KMS-11 (cell line): ENCODE measurements around the gene FMR1.

Experiments used
- H2AFZ ChIP-seq: fragments of 200-600 bp; sonication (generic); 2 replicates; pipeline ENCODE4 v1.6.1; 2016; ENCODE audit warnings: antibody characterized with exemption, mixed run types, low read depth
- H3K27ac ChIP-seq: fragments of 200-600 bp; sonication (generic); 2 replicates; pipeline ENCODE4 v1.6.1; 2016; ENCODE audit warnings: mild to moderate bottlenecking, mixed run types
- H3K27me3 ChIP-seq: fragments of 200-600 bp; sonication (generic); 2 replicates; pipeline ENCODE4 v1.6.1; 2017; ENCODE audit warnings: mild to moderate bottlenecking, low read depth, mixed run types, moderate library complexity; ENCODE audit not compliant: insufficient read depth
- H3K36me3 ChIP-seq: fragments of 200-600 bp; sonication (generic); 2 replicates; pipeline ENCODE4 v1.6.1; 2017; ENCODE audit warnings: mild to moderate bottlenecking, mixed run types; ENCODE audit not compliant: insufficient read depth
- H3K4me1 ChIP-seq: fragments of 200-600 bp; sonication (generic); 2 replicates; pipeline ENCODE4 v1.6.1; 2016; ENCODE audit warnings: mild to moderate bottlenecking, low read depth, mixed run types; ENCODE audit not compliant: poor library complexity, severe bottlenecking
- H3K4me2 ChIP-seq: fragments of 200-600 bp; sonication (generic); 2 replicates; pipeline ENCODE4 v1.7.0; 2016; ENCODE audit warnings: mild to moderate bottlenecking, mixed run types
- H3K4me3 ChIP-seq: fragments of 200-600 bp; sonication (generic); IDR thresholded peaks from 2 replicates; pipeline ENCODE4 v1.6.1; 2017; ENCODE audit warnings: low read depth, low read length, mixed read lengths; ENCODE audit not compliant: insufficient read depth
- H3K79me2 ChIP-seq: fragments of 200-600 bp; sonication (generic); 2 replicates; pipeline ENCODE4 v1.6.1; 2016; ENCODE audit warnings: low read depth, mixed run types; ENCODE audit not compliant: insufficient read depth
- H3K9ac ChIP-seq: fragments of 200-600 bp; sonication (generic); 2 replicates; pipeline ENCODE4 v1.6.1; 2016; ENCODE audit warnings: mild to moderate bottlenecking, mixed run types
- H4K20me1 ChIP-seq: fragments of 200-600 bp; sonication (generic); 2 replicates; pipeline ENCODE4 v1.6.1; 2016; ENCODE audit warnings: mild to moderate bottlenecking, mixed run types; ENCODE audit not compliant: insufficient read depth
- TF ChIP-seq, protein P1 (sequence below): fragments of 200-600 bp; sonication (generic); conservative IDR thresholded peaks from 2 replicates; pipeline ENCODE4 v1.6.1; 2017; ENCODE audit warnings: low read depth, mild to moderate bottlenecking, antibody characterized with exemption, low read length, moderate library complexity, mixed read lengths

The FMR1 gene

DNA sequence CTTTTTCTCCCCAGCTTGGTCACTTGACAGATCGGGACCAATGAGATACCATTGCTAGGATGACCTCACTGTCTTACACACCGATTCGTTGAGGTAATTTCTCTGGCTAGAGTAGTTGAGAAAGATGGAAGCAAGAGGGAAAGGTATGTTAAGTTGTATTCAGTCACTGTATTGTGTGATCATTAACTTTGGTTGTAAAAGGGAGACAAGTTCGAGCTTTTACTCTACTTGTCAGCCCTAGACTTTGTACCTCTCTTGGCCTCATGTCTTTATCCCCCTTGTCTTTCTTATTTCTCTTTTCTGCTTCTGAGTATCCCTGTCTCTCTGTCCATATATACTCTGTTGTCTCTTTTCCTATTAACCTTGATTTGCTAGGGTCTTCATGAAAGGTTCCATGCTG lies 15.5 kb downstream of the FMR1 start:
- H3K4me3 ChIP-seq = no peak overlapping the region
- H4K20me1 ChIP-seq = no peaks in the 10 kb centered on the region
- H3K27ac ChIP-seq = no peak overlapping the region
- H2AFZ ChIP-seq = no peak overlapping the region
- no peak overlapping the region for H3K9ac ChIP-seq
- TF ChIP-seq, protein P1, sequence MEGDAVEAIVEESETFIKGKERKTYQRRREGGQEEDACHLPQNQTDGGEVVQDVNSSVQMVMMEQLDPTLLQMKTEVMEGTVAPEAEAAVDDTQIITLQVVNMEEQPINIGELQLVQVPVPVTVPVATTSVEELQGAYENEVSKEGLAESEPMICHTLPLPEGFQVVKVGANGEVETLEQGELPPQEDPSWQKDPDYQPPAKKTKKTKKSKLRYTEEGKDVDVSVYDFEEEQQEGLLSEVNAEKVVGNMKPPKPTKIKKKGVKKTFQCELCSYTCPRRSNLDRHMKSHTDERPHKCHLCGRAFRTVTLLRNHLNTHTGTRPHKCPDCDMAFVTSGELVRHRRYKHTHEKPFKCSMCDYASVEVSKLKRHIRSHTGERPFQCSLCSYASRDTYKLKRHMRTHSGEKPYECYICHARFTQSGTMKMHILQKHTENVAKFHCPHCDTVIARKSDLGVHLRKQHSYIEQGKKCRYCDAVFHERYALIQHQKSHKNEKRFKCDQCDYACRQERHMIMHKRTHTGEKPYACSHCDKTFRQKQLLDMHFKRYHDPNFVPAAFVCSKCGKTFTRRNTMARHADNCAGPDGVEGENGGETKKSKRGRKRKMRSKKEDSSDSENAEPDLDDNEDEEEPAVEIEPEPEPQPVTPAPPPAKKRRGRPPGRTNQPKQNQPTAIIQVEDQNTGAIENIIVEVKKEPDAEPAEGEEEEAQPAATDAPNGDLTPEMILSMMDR = no peak
- no peaks in the 10 kb centered on the region for H3K4me1 ChIP-seq
- H3K27me3 ChIP-seq = no peaks in the 10 kb centered on the region
- no peaks in the 10 kb centered on the region for H3K36me3 ChIP-seq
- no peak overlapping the region for H3K4me2 ChIP-seq
- H3K79me2 ChIP-seq = no peaks in the 10 kb centered on the region

GRCh38 chrX:147933815-147934214 lies 22.1 kb downstream of the FMR1 start:
- Histone ChIP-seq H3K79me2 (no peaks in the 10 kb centered on the region), H3K4me3 (no peak overlapping the region), H3K4me1 (no peaks in the 10 kb centered on the region), H3K4me2 (no peak overlapping the region), H3K27ac (no peak overlapping the region), H3K9ac (no peak overlapping the region), H3K27me3 (no peaks in the 10 kb centered on the region), H4K20me1 (no peaks in the 10 kb centered on the region), H2AFZ (no peak overlapping the region), H3K36me3 (no peaks in the 10 kb centered on the region)
- TF ChIP-seq, protein P1 = no peak

GRCh38 chrX:147935156-147935758 lies 23.5 kb downstream of the FMR1 start:
- H3K9ac ChIP-seq = no peak overlapping the region
- H2AFZ ChIP-seq = no peak overlapping the region
- H3K36me3 ChIP-seq = no peaks in the 10 kb centered on the region
- H3K4me1 ChIP-seq = no peaks in the 10 kb centered on the region
- no peaks in the 10 kb centered on the region for H3K79me2 ChIP-seq
- TF ChIP-seq, protein P1 = no peak
- no peaks in the 10 kb centered on the region for H3K27me3 ChIP-seq
- H3K4me2 ChIP-seq = no peak overlapping the region
- no peaks in the 10 kb centered on the region for H4K20me1 ChIP-seq
- H3K27ac ChIP-seq = no peak overlapping the region
- no peak overlapping the region for H3K4me3 ChIP-seq

GRCh38 chrX:147945286-147945685 lies 33.6 kb downstream of the FMR1 start:
- TF ChIP-seq, protein P1 = no peak
- no peak overlapping the region for H3K4me3 ChIP-seq
- no peak overlapping the region for H3K9ac ChIP-seq
- no peak overlapping the region for H3K27ac ChIP-seq
- H3K4me1 ChIP-seq = no peaks in the 10 kb centered on the region
- no peak overlapping the region for H2AFZ ChIP-seq
- H3K27me3 ChIP-seq = no peaks in the 10 kb centered on the region
- no peaks in the 10 kb centered on the region for H3K36me3 ChIP-seq
- H3K4me2 ChIP-seq = no peak overlapping the region
- H4K20me1 ChIP-seq = no peaks in the 10 kb centered on the region
- no peaks in the 10 kb centered on the region for H3K79me2 ChIP-seq
